Brain microvascular endothelial cell (primary cell): Measurements from ENCODE around the gene PIK3C3.
A peak's percentile ranks its signal among the peaks of the same experiment; 100 is the strongest.

Source experiments
- DNase-seq: peaks from one replicate; pipeline ENCODE4 v3.0.0-alpha.2; 2020
- H3K27ac ChIP-seq: fragments of 250-450 bp; sonication (Bioruptor Pico); 2 replicates; pipeline ENCODE4 v1.5.1; 2020; ENCODE audit warnings: mild to moderate bottlenecking, moderate library complexity
- H3K27me3 ChIP-seq: fragments of 250-450 bp; sonication (Bioruptor Pico); replicated peaks from 2 replicates; pipeline ENCODE4 v1.5.1; 2020; ENCODE audit warnings: mild to moderate bottlenecking
- H3K36me3 ChIP-seq: fragments of 250-450 bp; sonication (Bioruptor Pico); replicated peaks from 2 replicates; pipeline ENCODE4 v1.5.1; 2020; ENCODE audit warnings: mild to moderate bottlenecking
- H3K4me3 ChIP-seq: 2 replicates; pipeline ENCODE4 v1.5.1; 2011; ENCODE audit warnings: low read depth, mild to moderate bottlenecking, control low read depth, low read length, moderate library complexity
- CTCF ChIP-seq: IDR thresholded peaks from 2 replicates; pipeline ENCODE4 v1.5.1; 2011; ENCODE audit warnings: low read depth, mild to moderate bottlenecking, moderate library complexity, low read length, control low read depth, inconsistent platforms; ENCODE audit errors: missing control alignments
- in situ Hi-C: cut with HindIII; loops from 2 replicates; pipeline ENCODE4 v1.10.0; 2017; ENCODE audit warnings: low sequenced_read_pairs, low pct_ligation_motif_present

Gene PIK3C3

GRCh38 chr18:42112657-42113420 is 157.8 kb downstream of the PIK3C3 start:
- no peak for TF ChIP-seq CTCF
- DNase-seq: no peak
- no peaks in the 10 kb centered on the region for H3K27me3 ChIP-seq
- H3K27ac ChIP-seq: no peak overlapping the region
- in situ Hi-C loops: no loop called here
- no peaks in the 10 kb centered on the region for H3K36me3 ChIP-seq
- H3K4me3 ChIP-seq: no peak overlapping the region

- no peak for TF ChIP-seq CTCF
- Histone ChIP-seq H3K27ac (no peak overlapping the region), H3K36me3 (no peaks in the 10 kb centered on the region), H3K27me3 (no peaks in the 10 kb centered on the region), H3K4me3 (no peak overlapping the region)
- peak; percentile 6 for DNase-seq
- in situ Hi-C loops: no loop called here
Observed at GRCh38 chr18:42113529-42114191, 158.6 kb downstream of the PIK3C3 start.

GRCh38 chr18:42114310-42114943 is 159.4 kb downstream of the PIK3C3 start:
- TF ChIP-seq CTCF: peak; percentile 85
- in situ Hi-C loops: no loop called here
- Histone ChIP-seq H3K27me3 (no peaks in the 10 kb centered on the region), H3K4me3 (no peak overlapping the region), H3K36me3 (no peaks in the 10 kb centered on the region), H3K27ac (no peak overlapping the region)
- DNase-seq: peak; percentile 76

- in situ Hi-C loops: no loop called here
- no peaks in the 10 kb centered on the region for H3K36me3 ChIP-seq
- DNase-seq: no peak
- no peaks in the 10 kb centered on the region for H3K27me3 ChIP-seq
- H3K27ac ChIP-seq: no peak overlapping the region
- no peak for TF ChIP-seq CTCF
- no peak overlapping the region for H3K4me3 ChIP-seq
Observed at GRCh38 chr18:42126586-42126985, 171.6 kb downstream of the PIK3C3 start.

GRCh38 chr18:42131066-42131929 is 176.3 kb downstream of the PIK3C3 start:
- Histone ChIP-seq H3K27ac (no peak overlapping the region), H3K27me3 (no peaks in the 10 kb centered on the region), H3K4me3 (no peak overlapping the region), H3K36me3 (no peaks in the 10 kb centered on the region)
- DNase-seq: no peak
- in situ Hi-C loops: no loop called here
- no peak for TF ChIP-seq CTCF
